GM19035 (cell line): ENCODE results near the gene MRPL27.
"Not testable (repeated sequence)": the region's sequence is repeated elsewhere in the genome, so short reads cannot be mapped to it uniquely, and the experiment has no call there.

Experiments used
- ATAC-seq: cut with Tn5 transposase; IDR thresholded peaks from one replicate; pipeline ENCODE4 v1.9.1; 2021; ENCODE audit not compliant: unreplicated experiment

Gene MRPL27

GRCh38 chr17:50372758-50373556 is at the start of gene MRPL27, which contains the start of gene EME1:
Gene MRPL27, minus strand, starts transcription at chr17:50373184. Its CDS starts 14 bp downstream, at chr17:50373170.
Gene EME1, plus strand, starts transcription at chr17:50373229. Its CDS starts 1,980 bp downstream, at chr17:50375209.
- peak; percentile 92 for ATAC-seq

- ATAC-seq = no peak
These were observed 49.8 kb upstream of the MRPL27 start for GRCh38 chr17:50422738-50423137.

- ATAC-seq = no peak
These were observed 48.5 kb upstream of the MRPL27 start for GRCh38 chr17:50421308-50422051.

- ATAC-seq = no peak
These were observed 47.6 kb upstream of the MRPL27 start for GRCh38 chr17:50420419-50421112.

- ATAC-seq = not testable (repeated sequence)
These were observed 46.6 kb upstream of the MRPL27 start for GRCh38 chr17:50419577-50419976.

- ATAC-seq = no peak
These were observed 41.8 kb upstream of the MRPL27 start for GRCh38 chr17:50414808-50415207.

GRCh38 chr17:50412188-50412732 is 39.3 kb upstream of the MRPL27 start:
- ATAC-seq = no peak

GRCh38 chr17:50407921-50408320 is 34.9 kb upstream of the MRPL27 start:
- ATAC-seq = no peak

GRCh38 chr17:50406578-50406977 is 33.6 kb upstream of the MRPL27 start:
- no peak for ATAC-seq

GRCh38 chr17:50405351-50405750 is 32.4 kb upstream of the MRPL27 start:
- not testable (repeated sequence) for ATAC-seq

- ATAC-seq = not testable (repeated sequence)
These were observed 26.6 kb upstream of the MRPL27 start for GRCh38 chr17:50399591-50399990.

- ATAC-seq = not testable (repeated sequence)
These were observed 25.7 kb upstream of the MRPL27 start for GRCh38 chr17:50398672-50399071.

GRCh38 chr17:50397919-50398285 is 24.9 kb upstream of the MRPL27 start:
- ATAC-seq = no peak

GRCh38 chr17:50397111-50397918 is 24.3 kb upstream of the MRPL27 start, which contains the start of gene LRRC59:
Gene LRRC59, minus strand, starts transcription at chr17:50397523. Its CDS starts 206 bp downstream, at chr17:50397317.
- ATAC-seq = peak; percentile 96

GRCh38 chr17:50396261-50397110 is 23.5 kb upstream of the MRPL27 start:
- ATAC-seq = peak; percentile 16

- ATAC-seq = no peak
These were observed 21.7 kb upstream of the MRPL27 start for GRCh38 chr17:50394711-50395110.

- no peak for ATAC-seq
These were observed 20.7 kb upstream of the MRPL27 start for GRCh38 chr17:50393700-50394099.

- no peak for ATAC-seq
These were observed 19.6 kb upstream of the MRPL27 start for GRCh38 chr17:50392621-50393020.

- ATAC-seq = no peak
These were observed 16.6 kb upstream of the MRPL27 start for GRCh38 chr17:50389534-50389933.
